Embryonic facial prominence (tissue), 1 donor: Measurements from ENCODE around the gene OTUB2.

Source experiments
- DNase-seq: peaks from one replicate; pipeline ENCODE4 v3.0.0-alpha.2; 2016; ENCODE audit errors: extremely low spot score

Gene OTUB2

GRCh38 chr14:94021001-94021400 lies 5.1 kb upstream of the OTUB2 start:
- no peak for DNase-seq

DNA sequence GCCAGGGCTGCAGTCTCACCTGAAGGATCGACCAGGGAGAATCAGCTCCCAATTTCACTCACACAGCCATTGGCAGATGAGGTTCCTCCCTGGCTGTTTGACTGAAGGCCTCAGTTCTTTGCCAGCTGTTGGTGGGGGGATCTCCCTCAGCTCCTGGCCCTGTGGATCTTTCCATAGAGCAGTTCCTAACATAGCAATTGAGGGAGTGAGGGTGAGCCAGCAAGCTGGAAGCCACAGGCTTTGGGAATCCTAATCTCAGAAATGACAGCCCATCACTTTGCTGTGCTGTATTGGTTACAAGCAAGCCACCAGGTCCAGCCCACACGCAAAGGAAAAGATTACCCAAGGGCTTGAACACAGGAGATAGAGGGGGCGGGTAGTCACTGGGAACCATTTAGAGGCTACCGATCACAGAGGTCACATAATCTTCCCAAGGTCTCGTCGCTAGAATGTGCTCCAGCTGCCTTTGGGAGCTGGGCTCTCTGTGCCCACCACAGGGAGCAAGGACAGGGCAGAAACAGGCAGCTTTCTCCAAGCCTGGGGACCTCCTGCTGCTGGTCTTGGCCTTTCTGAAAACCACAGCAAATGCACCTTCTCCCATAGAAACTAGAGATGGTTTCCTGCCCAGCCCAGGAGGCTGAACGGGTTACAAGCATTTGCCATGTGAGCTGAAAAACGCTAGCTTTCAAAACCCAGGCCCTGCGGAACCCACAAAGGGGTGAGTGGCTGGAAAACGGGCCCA lies 4.6 kb upstream of the OTUB2 start:
- no peak for DNase-seq

- no peak for DNase-seq
These were observed 3.4 kb upstream of the OTUB2 start for GRCh38 chr14:94022532-94023411.

GRCh38 chr14:94024549-94024948 lies 1.6 kb upstream of the OTUB2 start:
- no peak for DNase-seq

- no peak for DNase-seq
These were observed 420 bp upstream of the OTUB2 start for GRCh38 chr14:94025720-94026119.

DNA sequence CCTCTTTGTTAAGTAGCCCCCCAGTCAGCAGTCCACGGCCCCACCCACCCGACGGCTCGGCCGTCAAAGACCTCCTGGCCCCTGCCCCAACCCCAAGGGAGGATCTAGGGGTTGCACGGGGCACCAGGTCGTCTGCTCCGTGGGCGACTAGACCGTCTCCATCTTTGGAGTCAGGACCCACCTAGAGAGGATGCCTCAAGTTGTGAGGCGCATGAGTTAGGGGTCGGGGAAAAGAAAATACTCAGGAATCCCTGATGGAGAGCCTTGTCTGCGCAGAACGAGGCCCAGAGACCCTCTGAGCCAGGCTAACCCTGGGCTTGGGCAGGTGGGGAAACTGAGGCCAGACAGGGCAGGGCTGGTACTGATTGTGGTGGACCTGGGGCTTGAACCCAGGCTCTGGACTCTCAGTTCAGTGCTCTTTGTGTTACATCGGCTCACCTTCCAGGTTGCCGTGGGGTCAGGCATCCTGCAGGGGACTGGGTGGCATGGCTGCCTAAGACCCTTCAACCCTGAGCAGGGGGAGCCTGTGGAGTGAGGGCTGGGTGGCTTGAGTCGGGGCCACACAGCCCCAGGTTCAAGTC lies 839 bp downstream of the OTUB2 start:
- no peak for DNase-seq

DNA sequence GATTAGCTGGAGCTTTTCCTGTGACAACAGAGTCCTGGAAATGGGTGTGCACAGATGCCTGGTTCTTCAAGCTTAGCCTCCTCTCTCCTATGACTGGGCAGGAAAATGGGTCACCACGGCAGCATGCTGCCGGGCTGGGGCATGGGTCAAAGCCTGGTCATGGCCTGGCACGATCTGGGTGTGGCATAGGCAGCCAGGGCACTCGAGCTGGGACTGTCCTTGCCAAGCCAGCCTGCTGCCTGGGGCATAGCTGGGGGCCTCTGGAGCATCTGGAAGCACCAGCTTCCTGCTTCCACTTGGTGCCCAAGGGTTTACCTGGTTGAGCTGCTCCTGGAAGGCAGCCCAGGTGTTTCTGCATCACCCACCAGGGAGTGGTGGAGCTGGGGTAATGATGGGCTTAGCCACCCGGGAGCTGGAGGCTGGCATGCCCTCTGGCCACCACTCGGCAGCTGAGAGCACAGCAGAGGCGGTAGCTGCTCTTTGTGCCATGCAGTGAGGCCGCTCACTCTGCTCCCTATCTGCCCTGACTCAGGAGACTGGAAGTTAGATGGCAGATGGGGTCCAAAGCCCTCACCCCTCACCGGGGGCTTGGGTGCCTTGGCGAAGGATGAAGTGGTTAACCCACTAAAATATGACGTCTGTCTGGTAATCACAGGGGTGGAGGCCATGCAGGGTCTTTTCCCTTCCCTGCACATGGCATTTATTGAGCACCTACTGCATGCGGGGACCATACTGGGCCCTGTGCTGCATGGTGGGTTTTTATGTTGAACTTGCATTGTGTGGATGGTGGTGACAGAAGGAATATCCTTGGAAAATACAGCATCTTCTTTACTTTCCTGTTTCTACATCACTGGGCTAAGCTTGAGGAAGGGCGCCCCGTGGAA lies 1.7 kb downstream of the OTUB2 start:
- no peak for DNase-seq

- DNase-seq = no peak
These were observed 2.3 kb downstream of the OTUB2 start for GRCh38 chr14:94028450-94028826.

GRCh38 chr14:94029265-94029664 lies 3.1 kb downstream of the OTUB2 start:
- DNase-seq = no peak

- no peak for DNase-seq
These were observed 3.6 kb downstream of the OTUB2 start for GRCh38 chr14:94029671-94030203.

DNA sequence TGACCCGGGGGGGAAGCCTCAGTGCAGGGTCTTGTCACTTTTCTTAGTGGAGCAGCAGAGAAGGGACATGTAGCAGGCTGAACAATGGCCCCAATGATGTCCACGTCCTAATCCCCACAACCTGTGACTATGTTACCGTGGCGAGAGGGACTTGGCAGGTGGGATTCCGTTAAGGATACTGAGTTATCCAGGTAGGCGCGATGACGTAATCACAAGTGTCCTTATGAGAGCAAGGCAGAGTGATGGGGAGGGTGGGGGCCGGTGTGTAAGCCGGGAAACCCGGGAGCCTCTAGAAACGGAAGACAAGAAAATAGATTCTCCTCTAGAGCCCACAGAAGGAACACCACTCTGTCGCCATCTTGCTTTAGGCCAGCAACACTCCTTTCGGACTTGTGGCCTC lies 4.4 kb downstream of the OTUB2 start:
- no peak for DNase-seq

DNA sequence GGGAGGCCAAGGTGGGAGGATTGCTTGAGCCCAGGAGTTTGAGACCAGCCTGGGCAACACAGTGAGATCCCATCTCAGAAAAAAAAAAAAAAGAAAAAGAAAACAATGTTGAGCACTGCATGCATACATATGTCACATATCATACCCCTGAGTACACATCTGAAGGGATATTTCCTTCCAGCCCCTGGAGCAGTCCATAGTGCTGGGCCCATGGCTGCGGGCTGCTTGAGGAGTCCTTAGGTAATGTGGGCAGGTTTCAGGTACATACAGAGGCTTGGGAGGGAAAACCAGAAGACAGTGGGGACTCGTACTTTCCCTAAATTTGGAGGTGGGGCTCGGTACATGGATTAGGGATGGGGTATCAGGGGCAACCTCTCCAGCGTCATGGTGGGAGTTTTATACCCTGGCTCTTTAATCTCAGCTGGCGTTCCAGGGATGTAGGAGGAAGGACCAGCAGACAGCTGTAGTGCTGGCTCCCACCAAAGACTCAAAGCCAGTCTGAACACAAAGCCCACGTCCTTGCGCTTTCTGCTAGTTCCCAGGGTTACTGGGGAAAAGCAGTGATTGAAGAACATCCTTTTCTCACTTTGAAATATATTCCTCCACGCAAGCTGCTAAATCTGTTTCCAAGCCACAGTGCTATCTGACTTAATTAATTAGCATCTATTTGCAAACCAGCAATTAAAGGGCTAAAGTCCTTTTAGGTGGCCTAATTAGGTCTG lies 5.2 kb downstream of the OTUB2 start:
- DNase-seq = no peak

GRCh38 chr14:94031883-94032279 lies 5.7 kb downstream of the OTUB2 start:
- no peak for DNase-seq

DNA sequence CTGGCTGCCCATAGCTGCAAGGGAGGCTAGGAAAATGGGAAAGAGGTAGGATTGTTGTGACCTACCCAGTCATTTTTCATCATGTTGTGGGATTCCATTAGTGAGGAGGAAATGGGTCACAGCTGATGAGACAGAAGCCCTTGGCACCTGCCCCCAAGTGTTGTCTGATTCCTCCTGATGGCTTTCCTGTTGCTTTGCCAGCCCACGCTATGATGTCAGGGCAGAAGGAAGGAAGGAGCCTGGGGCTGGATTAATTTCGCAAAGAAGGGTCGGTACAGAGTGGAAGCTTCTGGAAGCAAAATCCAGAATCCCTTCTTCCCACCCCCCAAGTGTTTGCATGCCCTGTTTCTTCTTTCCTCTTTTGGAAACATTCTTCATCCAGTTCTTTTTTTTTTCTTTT lies 8.7 kb downstream of the OTUB2 start:
- no peak for DNase-seq

DNA sequence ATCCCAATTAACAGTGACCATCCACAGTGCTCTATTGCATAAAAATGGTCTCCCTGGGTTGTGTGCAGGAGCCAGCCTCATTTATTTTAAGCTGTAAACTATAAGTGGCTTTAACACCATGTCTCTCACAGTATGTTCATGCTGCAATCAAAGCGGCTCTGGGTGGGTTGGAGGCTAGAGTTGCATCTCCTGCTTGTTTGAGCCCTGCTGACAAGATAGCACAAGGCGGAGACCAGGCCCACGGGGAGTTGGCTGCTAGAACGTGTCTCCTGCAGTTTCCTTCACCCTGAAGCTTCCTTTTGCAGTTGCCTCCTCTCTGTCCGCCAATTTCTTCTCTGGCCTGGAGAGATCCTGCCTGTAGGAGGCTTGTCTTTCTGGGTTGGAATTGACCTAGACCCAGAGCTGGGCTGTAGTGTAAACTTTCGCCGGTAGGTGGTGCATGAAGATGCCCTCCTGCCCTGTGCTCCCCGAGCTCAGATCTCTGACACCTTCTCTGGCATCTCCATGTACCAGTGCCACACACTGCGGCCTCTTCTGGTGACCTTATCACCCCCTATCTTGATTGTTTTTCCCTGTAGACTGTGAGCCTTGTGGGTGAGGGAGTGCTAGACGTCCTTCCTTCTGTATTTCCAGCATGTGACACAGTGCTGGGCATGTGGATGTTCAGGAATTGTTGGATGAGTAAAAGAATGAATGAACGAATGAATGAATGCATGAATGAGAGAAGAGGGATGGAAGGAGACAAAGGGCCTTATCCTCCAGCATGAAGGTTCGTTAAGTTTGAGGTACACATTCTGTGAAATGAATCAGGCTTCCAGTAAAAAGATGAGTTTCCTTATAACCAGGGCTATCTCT lies 10.4 kb downstream of the OTUB2 start:
- no peak for DNase-seq

DNA sequence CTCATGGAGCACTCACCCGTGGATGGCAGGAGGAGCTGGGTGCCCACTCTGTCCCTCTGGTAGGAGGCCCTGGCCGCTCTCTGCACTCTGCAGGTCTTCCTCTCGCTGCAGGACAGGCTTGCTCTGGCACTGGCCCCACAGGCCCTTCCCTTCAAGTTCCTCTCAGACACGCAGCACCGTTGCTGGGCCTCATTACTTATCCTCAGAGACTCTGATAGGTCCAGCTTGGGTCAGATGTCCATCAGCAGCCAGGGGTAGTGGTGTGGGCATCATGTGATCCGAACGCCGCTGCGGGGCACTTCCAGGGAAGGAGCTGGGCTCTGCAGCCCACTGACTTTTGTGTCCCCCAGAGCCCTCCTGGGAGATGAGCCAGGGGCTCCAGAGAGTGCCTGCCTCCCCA lies 11.8 kb downstream of the OTUB2 start:
- no peak for DNase-seq

DNA sequence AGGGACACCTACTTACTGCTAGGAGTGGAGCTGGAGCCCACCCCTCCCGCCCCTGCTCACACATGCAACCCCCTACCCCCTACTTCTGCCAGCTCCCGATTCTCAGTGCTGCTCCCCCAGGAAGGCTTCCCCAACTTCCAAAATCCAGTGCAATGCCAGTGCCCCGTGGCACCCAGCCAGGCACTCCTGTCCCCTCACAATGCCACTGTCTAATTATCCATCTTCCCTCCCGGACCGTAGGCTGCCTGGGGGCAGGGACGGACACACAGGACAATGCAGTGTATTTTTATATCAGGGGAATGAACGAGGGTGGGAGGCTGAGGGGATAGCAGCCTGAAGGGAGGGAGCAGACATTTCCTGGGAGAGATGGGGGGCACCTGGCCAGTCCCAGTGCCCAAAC lies 12.4 kb downstream of the OTUB2 start:
- DNase-seq = no peak

GRCh38 chr14:94038921-94039629 lies 12.9 kb downstream of the OTUB2 start:
- no peak for DNase-seq

- no peak for DNase-seq
These were observed 14.1 kb downstream of the OTUB2 start for GRCh38 chr14:94040247-94040646.
